ENCODE measurements around the gene KLHDC2. TPM values are rescaled to one million over a fixed set of nuclear protein-coding genes. Genes with fewer than 3 reads are reported as not detected.

The KLHDC2 gene
- total and polyA plus RNA-seq, 2 donors (not counting 3 experiments of a cell fraction or from before 2014, with no cell fraction given): 25.2 to 29.2 TPM

- intact Hi-C loops (cut with micrococcal nuclease) (no loop called here), dilution Hi-C loops (cut with MboI; ENCODE audit: extremely low pct_ligation_motif_present, low sequenced_read_pairs) (no loop called here)
- H3K27ac ChIP-seq (ENCODE audit: insufficient read depth, low read depth, low read length): no peak overlapping the region
- H3K9me3 ChIP-seq (replicated peaks; ENCODE audit: control insufficient read depth, insufficient read depth, low read length): no peaks in the 10 kb centered on the region
- H3K9me1 ChIP-seq (replicated peaks; ENCODE audit: control insufficient read depth, extremely low read depth, insufficient read depth, low read length): no peaks in the 10 kb centered on the region
- peaks cover 4 to 12% of the 10 kb centered on the region in 2 experiments for H3K36me3 ChIP-seq (ENCODE audit: control insufficient read depth in 2 of 2, extremely low read depth in 1 of 2, insufficient read depth in 2 of 2, low read length in 2 of 2)
- no TSS peak for BruUV-seq (replicated peaks)
- ChIA-PET CTCF (interaction anchor here (1.3 kb wide), 1 partner anchor 140 kb away, joined by 4 read pairs; no protein-coding TSS in a partner anchor), POLR2A (no interaction called here)
- peaks cover 3% of the 10 kb centered on the region for H3K79me2 ChIP-seq (ENCODE audit: control insufficient read depth, insufficient read depth, low read length)
- H3K9ac ChIP-seq (replicated peaks; ENCODE audit: extremely low read depth, insufficient read depth, low read length): no peak overlapping the region
- H3K4me3 ChIP-seq (replicated peaks in 1 of 3; ENCODE audit: insufficient read depth in 1 of 3, low read depth in 1 of 3, low read length in 3 of 3): no peak overlapping the region
- DNase-seq (ENCODE audit: low read depth, low spot score) (no peak), FAIRE-seq (no peak)
- TF ChIP-seq POLR2AphosphoS5 (IDR thresholded peaks at IDR 0.05; ENCODE audit: insufficient read depth, low read depth, low read length) (no peak), CTCF (IDR thresholded peaks at IDR 0.05; ENCODE audit: extremely low read depth in 1 of 2, insufficient read depth in 1 of 2, low read depth in 1 of 2, low read length in 2 of 2) (no peak), EZH2 (IDR thresholded peaks at IDR 0.05; ENCODE audit: borderline replicate concordance, low read depth, low read length, severe bottlenecking) (no peak), GATA2 (IDR thresholded peaks at IDR 0.05; ENCODE audit: insufficient read depth, insufficient read length, low read depth, low read length) (no peak), JUN (IDR thresholded peaks at IDR 0.05; ENCODE audit: borderline replicate concordance, insufficient read depth, insufficient read length, low read depth) (no peak), MYC (IDR thresholded peaks at IDR 0.05; ENCODE audit: low read depth, low read length) (no peak), POLR2A (IDR thresholded peaks at IDR 0.05; ENCODE audit: low read depth, low read length) (no peak), MAX (IDR thresholded peaks at IDR 0.05; ENCODE audit: insufficient read depth, insufficient read length) (no peak), FOS (IDR thresholded peaks at IDR 0.05; ENCODE audit: borderline replicate concordance, insufficient read depth, low read length) (no peak)
- H2AFZ ChIP-seq (ENCODE audit: low read depth, low read length): no peak overlapping the region
- H3K27me3 ChIP-seq (ENCODE audit: control insufficient read depth in 2 of 2, insufficient read depth in 2 of 2, low read length in 2 of 2): no peaks in the 10 kb centered on the region
- H3K4me2 ChIP-seq (ENCODE audit: insufficient read depth, low read length): no peak overlapping the region
- H3K4me1 ChIP-seq (ENCODE audit: control insufficient read depth, extremely low read depth, insufficient read depth, low read length): peaks cover 6% of the 10 kb centered on the region
- no peaks in the 10 kb centered on the region for H4K20me1 ChIP-seq (replicated peaks; ENCODE audit: control insufficient read depth, extremely low read depth, insufficient read depth, low read length)
Measured at GRCh38 chr14:49774106-49774505, 6.2 kb downstream of the KLHDC2 start.

Data from endothelial cell of umbilical vein (primary cell).